ENCODE data around the gene CTRL.

GRCh38 chr16:67917852-67918236 is 13.8 kb downstream of the CTRL start:
- TF ChIP-seq POLR2A (IDR thresholded peaks at IDR 0.05; ENCODE audit: low read depth, low read length) = no peak
- no peak for TF ChIP-seq POLR2AphosphoS5 (IDR thresholded peaks at IDR 0.05; ENCODE audit: low read depth, low read length)
